GM21360 (cell line): ENCODE results near the gene NKIRAS1.

Experiments
- ATAC-seq: cut with Tn5 transposase; IDR thresholded peaks from one replicate; pipeline ENCODE4 v1.9.1; 2021; ENCODE audit warnings: mild to moderate bottlenecking, moderate library complexity; ENCODE audit not compliant: unreplicated experiment

Gene NKIRAS1

DNA sequence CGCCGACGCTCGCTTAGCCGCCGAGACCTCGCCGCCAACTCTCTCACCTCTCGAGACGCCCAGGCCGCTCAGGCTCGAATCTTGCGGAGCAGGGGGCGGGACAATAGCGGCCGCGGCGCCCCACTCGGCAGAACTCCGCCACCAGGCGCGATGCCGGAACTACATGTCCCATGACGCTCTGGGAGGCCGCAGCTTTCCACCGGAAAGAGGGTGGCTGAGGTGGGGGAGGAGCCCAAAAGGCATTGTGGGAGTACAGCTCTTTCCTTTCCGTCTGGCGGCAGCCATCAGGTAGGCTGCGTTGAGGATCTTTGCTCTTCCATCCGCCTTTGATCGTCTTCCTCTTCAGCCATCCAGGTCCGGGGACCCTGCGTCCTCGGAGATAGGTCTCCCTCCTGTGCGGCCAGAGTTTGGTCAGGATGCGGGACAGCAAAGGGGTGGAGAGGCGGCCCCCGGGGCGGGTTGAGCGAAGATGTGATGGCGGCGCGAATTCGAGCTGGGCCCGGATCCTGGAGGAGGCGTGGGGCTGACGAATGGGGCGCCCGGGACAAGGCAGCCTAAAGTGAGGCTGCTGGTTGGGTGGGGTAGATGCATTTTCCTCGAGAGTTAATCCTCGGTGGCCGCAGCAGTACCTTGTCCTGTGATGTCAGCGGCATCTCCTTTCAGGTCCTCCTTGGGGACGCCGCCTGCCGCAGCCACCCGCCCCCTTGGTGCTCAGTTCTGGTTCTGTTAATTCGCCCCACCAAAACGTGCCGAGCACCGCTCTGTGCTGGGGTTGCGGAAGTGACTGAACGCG is at the start of gene NKIRAS1, which contains the start of gene RPL15:
NKIRAS1 (minus strand) TSS at position 105 of the 793 bp plus-strand sequence. CDS start 6,086 bp downstream, outside the sequence.
RPL15 (plus strand) TSS at position 247 of the 793 bp plus-strand sequence. CDS start 728 bp downstream, outside the sequence.
- ATAC-seq: peak; percentile 91

DNA sequence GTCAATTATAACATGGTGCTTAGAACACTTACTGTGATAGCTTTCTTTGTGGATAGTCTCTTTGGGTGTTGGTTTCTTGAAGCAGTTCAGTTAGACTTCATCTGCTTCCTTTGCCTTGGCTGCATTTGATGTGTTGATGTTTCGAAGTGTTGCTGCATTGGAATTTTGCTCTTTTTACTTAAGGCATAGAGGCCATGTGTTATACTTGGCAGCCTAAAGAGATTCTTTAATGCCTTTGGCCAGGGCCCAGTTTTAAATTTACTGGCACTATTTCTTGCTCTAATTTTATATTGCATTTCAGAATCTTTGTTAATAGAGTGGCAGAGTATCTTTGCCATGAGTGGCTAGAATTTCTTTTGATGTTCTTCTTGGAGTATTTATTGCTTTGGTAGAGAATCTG is 49.5 kb upstream of the NKIRAS1 start:
- no peak for ATAC-seq

DNA sequence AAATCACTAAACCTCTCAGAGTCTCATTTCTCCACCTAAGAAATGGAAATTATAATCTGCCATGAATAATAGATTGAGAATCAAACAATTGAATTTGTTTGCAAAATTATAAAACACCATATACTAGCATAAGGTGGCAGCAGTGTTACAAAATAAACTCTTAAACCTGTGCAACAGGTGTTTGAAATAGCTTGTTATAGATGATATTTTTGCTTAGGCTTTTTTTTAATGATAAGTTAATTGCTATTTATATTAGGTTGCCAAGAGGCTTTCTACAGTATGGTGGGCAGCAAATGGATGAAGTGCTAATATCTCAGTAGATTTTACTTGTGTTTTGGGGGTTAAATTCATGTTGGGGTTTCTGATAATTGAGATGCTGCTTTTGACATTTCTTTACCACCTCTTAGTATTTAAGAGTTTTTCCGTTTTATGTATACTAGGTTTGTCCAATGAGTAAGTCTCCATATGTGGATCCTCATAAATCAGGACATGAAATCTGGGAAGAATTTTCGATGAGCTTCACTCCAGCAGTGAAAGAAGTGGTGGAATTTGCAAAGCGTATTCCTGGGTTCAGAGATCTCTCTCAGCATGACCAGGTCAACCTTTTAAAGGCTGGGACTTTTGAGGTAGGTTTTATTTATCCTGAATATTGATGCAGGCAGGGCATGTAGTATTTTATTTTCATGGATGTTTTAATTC is 47.9 kb upstream of the NKIRAS1 start:
- no peak for ATAC-seq

DNA sequence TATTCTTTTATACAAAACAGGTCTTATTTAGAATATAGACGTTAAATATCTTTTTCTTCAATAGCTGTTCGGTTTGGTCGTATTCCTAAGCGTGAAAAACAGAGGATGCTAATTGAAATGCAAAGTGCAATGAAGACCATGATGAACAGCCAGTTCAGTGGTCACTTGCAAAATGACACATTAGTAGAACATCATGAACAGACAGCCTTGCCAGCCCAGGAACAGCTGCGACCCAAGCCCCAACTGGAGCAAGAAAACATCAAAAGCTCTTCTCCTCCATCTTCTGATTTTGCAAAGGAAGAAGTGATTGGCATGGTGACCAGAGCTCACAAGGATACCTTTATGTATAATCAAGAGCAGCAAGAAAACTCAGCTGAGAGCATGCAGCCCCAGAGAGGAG is 45.1 kb upstream of the NKIRAS1 start:
- no peak for ATAC-seq

DNA sequence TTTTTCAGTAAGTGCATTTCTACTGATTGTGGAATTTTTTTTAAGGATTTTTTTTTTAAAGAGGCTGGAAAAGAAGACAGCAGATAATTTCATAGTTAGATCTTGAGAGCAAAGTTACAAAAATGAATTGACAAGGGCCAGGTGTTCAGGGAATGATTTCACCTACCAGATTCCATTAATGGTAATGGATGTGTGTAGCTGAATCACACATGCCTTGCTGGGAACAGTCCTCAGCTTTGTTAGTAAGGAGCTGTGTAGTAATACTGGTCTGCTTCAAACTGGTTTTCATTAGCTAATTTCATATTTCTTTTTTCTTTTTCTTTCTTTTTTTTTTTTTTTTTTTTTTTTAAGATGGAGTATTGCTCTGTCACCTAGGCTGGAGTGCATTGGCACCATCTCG is 44.3 kb upstream of the NKIRAS1 start:
- ATAC-seq: no peak

DNA sequence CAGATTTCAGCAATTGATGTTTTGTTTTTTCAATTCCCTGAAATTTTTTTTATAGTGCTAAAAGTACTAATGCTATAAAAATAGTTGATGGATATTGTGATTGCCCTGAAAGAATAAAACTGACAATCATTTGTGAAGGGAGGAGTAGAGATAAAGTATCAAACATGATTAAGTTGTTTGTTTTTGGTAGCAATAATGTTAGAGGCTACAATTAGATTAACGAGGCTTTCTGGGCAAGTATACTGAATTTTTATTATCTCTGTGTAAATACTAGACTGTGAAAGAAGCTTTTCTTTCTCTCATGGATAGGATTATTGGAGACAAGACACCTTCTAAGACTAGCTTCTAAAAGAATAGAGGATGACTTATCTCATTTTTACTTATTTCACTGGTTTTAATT is 43.9 kb upstream of the NKIRAS1 start:
- ATAC-seq: no peak

DNA sequence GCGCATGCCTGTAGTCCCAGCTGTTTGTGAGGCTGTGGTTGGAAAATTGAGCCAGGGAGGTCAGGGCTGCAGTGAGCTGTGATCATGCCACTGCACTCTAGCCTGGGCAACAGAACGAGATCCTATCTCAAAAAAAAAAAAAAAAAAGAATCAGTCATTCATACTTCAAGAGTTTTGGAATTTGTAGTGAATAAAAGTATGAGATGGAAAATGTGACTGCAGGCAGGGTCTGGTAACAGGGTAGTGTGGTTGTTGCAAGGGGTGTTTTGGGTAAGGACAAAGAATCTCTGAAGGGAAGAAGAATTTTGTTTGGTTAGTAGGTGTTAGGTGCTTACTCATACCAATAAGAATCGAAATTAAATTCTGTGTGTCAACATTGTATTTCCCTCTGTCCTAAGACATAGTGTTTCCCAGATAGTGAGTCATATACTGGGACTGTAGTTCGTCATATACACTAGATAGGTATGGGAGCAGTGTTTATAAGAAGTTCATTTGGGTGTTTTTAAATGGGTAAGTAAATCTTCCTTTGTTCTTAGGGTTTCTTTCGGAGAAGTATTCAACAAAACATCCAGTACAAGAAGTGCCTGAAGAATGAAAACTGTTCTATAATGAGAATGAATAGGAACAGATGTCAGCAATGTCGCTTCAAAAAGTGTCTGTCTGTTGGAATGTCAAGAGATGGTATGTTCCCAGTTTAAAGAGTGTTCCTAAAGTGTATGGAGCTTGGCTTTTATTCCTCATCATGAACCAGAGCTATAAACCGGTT is 42.5 kb upstream of the NKIRAS1 start:
- ATAC-seq: no peak

DNA sequence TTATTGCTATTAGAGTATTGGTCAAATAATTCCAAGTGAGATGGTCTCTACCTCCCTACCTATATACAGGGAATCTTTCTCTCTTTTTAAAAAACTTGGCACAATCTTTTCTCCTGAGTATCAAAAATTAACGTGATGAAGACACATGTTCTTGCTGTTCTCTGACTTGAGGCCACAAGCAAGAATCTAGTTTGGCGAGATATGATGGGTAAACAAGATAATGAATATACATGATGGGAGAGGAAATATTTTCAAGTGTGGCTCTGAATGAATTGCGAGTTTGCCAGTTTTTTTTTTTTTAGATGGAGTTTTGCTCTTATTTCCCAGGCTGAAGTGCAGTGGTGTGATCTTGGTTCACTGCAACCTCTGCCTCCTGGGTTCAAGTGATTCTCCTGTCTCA is 39.9 kb upstream of the NKIRAS1 start:
- no peak for ATAC-seq

DNA sequence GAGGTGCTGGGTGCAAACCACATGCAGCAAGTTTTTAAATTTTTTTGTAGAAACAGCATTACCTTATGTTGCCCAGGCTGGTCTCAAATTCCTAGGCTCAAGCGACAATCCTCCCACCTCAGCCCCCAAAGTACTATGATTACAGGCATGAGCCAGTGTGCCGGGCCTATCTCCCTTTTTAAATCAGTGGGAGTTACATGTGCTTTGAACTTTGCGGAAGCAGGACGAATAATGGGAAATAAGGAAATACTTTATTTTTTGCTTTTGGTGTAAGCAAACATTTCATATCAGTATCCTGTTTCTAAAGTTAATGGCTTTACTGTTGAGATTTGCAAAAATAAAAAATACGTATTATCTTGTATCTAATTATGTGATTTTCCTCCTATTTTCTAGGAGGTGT is 37.4 kb upstream of the NKIRAS1 start:
- ATAC-seq: no peak

DNA sequence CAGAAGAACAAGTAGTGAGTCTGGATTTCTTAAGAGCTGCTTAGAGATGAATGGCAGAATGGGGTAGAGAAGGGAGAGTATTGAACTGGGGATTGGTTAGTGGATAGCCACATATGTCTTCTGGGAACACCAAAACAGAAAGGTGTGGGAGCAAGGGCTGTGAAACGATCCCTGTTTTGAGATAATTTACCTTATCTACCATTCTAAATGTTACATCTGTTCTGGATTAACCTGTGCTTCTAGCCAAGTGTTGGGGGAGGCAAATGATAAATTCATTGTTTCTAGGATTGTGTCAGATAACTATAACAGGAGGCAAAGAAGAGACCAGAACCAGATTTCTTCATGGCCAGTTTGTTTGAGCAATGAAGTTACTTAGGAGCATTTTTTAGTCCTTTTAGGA is 36.7 kb upstream of the NKIRAS1 start:
- no peak for ATAC-seq

DNA sequence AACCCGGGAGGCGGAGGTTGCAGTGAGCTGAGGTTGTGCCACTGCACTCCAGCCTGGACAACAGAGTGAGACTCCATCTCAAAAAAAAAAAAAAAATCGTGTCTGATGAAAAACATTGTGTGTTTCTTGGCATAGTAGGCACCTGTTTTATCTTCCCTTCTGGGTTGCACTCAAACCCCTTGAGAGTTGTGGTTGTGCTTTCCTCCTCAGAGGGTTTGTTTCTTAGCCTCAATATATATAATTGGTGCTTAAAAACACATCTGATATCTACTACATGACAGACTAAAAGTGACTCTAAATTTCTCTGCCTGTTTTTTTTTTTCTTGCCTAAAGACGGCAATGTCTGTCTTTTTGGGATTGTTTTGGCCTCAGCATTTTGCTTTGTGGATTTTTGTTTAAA is 35.9 kb upstream of the NKIRAS1 start:
- ATAC-seq: no peak

DNA sequence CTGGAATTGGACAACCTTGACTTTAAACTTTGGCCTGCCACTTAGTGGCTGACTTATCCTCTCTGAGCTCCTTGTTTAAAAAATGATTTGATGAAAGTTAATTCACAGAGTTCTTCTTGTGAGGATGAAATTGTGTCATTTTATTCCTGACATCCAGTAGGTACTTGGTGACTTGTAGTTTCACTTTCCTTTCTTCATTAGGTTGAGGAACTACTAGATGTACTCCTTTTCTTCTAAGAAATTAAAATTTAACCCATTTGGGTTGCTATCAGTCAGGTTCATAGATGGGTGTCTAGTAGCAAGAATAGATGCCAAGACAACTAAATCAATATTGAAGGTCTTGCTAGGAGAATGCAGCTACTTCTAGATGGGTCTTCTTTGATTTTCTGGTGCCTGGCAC is 33.5 kb upstream of the NKIRAS1 start:
- no peak for ATAC-seq

DNA sequence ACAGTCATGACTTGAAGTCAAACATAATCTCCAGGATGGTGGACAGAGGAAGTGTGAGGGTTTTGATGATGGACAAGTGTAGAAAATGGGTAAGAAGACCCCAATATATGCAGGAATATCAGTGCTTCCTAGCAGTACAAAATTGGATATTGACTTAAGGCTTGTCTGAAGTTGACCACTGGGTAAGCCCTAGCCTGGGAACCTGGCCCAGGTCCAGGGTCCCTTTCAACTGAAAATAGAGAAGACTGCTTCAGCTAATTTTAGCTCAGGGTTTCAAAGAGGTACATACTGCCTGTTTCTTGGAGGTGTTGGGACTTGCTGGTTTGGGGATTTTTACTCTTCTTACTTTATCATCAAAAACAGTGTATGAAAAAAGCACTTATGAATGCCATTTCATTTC is 33.0 kb upstream of the NKIRAS1 start:
- peak; percentile 12 for ATAC-seq

DNA sequence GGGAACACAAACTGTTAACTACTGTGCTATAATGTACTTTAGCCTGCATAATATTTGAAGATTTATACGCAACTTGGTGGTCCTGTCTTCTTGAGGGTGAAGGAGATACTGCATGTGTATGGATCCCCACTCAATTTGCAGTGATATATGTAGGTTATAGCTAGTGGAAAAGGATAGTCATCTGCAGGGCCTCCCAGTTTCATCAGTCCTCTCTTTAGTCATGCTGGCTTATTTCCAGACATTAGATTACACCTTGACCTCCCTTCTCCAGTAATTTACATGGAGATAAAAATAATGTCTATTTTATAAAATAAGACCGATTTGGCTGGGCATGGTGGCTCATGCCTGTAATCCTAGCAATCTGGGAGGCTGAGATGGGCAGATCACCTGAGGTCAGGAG is 32.0 kb upstream of the NKIRAS1 start:
- no peak for ATAC-seq

DNA sequence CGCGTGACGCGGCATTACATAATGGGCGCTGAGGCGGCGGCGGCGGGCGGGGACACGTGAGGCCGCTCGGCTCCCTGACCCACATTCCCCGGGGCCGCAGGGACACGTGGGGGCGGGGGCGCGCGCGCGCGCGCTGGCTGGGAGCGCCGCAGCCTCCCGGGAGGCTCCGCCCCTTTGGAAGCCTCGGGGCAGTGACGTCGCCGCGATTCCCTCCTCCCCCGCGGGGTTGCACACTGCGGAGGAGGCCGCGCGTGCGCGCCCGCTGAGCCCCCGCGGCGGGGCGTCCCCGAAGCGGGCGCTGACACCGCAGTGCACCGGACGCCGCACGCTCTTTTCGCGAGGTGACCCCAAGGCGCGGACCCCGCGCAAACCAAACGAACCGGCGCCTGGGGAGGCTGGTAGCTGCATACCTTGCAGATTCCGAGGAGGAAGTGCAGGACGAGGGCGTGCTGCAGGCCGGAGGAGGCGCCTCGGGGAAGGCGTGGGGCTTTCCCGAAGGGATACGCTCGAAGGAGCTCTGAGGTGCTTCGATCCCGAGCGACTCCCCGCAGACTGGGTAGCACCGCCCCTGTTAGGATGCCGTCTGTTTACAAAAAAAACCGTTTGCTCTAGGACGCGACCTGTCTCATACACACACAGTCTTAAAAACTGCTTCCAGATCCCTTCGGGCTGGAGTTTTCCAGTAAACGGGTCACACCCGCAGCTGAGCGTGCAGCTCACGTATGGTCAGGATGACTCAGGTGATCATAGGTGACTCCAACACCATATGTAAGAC is 29.3 kb upstream of the NKIRAS1 start:
- peak; percentile 73 for ATAC-seq

DNA sequence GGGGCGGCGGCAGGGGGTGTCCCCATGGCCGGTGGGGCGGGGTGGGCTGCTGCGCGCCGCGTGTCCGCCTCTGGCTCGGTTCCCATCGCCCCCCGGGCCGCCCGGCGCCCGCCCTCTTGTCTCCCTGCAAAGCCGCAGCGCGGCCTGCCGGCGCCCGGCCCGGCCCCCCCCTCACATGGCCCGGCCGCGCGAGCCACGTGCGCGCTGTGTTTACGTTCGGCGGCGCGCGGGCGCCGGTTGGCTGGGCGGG is 28.8 kb upstream of the NKIRAS1 start:
- no peak for ATAC-seq

DNA sequence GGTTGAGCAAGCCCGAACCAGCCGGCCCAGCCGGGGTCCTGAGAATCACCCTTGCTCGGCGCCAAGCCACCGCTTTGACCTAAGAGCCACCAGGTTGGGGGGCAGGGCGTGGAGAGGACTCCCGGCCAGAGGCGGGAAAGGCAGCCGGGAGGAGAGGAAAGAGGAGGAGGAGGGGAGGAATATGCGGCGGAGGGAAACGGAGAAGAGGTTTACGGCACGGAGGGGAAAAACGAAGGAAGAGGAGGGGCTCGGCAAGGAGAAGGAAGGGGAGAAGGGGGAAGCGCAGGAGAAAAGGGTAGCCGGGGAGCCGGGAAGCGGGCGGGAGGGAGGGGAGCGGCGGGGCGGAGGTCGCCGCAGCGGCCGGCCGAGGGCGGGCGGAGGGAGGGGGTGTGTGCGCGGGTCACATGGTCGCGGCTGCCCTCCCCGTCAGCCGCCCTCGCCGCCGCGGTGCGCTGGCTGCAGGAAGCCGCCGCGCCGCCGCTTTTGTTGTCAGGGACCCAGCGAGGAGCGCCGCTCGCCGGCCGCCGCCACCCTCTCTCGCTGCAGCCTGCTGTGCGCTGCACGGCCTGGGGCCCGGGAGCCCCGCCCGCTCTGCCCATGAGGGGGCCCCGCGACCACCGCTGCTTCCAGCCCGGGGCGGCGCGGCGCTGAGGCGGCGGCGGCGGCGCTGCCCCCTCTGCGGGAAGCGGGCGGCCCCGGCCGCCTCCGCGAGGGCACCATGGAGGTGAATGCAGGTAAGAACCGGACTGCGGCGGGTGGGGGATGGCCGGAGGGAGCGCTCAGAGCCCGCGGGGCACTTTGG is 28.3 kb upstream of the NKIRAS1 start, which contains the start of gene NR1D2:
NR1D2 (plus strand) TSS at position 426 of the 802 bp plus-strand sequence; CDS start at position 719, 293 bp downstream.
- peak; percentile 51 for ATAC-seq

DNA sequence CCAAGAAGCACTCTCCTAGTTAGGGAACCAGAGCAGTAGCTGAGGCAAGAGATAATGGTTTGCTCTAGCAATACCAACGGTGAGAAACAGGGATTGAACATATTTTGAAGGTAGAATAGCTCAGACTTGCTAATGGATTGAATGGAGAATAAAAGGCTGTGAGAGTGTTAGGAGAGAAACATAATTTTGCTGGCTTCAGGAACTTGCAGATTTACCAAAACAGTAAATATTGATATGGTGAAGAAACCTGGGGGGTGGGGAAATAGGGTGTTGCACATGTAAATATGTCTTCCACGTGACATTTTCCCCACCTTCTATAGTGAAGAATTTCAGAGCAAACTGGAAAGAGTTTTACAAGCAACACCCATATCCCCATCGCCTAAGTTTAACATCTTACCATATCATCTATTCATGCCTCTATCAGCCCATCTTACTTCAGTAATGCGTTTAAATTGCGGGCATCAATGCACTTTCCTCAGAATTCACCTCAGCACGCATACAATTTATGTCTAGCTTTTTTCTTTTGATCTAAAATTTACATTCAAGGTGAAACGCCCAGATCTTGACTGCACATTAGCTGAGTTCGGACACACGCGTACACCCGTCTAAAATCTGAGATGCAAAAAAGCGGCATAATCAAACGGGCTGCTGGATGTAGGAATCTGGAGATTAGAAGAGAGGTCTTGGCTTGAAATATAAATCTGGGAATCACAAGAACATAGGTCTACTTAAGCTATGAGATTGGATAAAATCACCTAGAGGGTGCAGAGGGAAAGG is 27.4 kb upstream of the NKIRAS1 start:
- no peak for ATAC-seq

DNA sequence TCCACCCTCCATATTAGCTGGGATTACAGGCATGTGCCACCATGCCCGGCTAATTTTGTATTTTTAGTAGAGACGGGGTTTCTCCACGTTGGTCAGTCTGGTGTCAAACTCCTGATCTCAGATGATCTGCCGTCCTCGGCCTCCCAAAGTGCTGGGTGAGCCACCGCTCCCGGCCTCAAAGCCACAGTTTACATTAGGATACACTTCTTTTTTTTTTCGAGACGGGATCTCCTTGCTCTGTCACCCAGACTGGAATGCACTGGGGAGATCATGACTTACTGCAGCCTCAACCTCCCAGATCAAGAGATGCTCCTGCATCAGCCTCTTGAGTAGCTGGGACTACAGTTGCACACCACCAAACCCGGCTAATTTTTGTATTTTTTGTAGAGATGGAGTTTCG is 25.8 kb upstream of the NKIRAS1 start:
- ATAC-seq: no peak
